ENCODE data around the gene ZFYVE27. TPM values are rescaled to one million over a fixed set of nuclear protein-coding genes. Genes with fewer than 3 reads are reported as not detected.

Gene ZFYVE27
- total RNA-seq, 1 experiment from 2014 or later: 26.0 TPM

DNA sequence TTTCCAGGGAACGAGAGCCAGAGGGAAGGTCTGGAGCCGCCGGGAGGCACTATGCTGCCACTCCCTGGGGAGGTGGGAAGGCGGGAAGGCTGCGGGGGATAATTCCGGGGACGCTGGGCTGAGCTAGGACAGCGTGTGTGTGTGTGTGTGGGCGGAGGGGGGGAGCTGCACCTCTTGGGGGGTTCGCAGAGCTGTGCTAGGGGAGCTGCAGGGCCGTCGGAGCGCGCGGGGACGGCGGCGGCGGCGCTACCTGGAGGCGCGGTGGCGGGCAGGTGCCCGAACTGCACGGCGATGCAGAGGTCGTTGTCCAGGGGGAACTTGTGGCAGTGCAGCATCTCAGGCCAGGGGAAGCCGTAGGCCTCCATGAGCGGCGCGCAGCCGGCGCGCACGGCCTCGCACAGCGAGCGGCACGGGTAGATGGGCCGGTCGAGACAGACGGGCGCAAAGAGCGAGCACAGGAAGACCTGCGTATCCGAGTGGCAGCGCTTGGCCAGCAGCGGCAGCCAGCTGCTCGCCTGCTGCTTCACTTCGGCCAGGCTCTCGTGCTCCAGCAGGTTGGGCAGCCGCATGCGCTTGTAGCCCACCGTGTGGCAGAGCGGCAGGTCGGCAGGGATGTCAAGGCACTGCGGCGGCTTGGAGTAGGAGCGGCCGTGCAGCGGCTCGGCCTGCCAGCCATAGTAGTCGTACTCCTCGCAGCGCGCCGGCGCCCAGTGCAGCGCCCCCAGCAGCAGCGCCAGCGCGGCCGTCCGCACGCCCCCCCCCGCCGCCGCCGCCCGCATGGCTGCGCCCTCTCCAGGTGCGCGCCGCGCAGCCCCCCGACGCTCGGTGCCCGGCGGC, 34.3 kb downstream of the ZFYVE27 start (continued):
- TF ChIP-seq, protein P1, sequence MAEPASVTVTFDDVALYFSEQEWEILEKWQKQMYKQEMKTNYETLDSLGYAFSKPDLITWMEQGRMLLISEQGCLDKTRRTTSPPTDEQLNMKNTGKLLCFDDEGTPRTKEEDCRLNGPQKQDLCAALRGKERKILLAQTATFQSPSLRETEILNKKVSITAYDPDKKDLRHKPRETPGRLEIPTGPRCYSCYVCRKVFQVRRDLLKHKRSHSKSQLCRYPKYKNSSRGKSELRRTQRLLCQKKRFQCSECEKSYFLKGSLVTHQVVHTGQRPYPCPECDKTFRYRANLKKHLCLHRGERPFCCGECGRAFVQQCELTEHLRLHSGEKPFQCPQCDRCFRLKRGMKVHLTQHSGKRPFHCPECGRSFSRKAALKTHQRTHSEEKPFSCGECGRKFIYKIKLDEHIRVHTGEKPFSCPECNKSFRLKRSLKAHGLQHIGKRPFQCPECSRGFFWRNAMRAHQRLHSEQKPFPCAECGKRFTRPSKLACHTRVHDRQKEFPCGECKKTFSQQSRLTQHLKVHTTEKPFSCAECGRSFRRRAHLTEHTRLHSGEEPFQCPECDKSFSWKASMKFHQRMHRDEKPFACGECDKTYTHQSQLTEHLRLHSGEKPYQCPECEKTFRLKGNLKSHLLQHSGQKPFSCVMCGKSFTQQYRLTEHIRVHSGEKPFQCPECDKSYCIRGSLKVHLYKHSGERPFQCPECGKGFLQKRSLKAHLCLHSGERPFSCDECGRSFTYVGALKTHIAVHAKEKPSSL (CRISPR knock-in tag; conservative IDR thresholded peaks at IDR 0.05): no peak
- no peak for TF ChIP-seq ATF6 (CRISPR knock-in tag; IDR thresholded peaks at IDR 0.05)
- TF ChIP-seq, protein P2, sequence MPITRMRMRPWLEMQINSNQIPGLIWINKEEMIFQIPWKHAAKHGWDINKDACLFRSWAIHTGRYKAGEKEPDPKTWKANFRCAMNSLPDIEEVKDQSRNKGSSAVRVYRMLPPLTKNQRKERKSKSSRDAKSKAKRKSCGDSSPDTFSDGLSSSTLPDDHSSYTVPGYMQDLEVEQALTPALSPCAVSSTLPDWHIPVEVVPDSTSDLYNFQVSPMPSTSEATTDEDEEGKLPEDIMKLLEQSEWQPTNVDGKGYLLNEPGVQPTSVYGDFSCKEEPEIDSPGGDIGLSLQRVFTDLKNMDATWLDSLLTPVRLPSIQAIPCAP (CRISPR knock-in tag; IDR thresholded peaks at IDR 0.05): no peak
- TF ChIP-seq ZNF219 (CRISPR knock-in tag; IDR thresholded peaks at IDR 0.05; ENCODE audit: borderline replicate concordance): no peak
- TF ChIP-seq ZNF138 (CRISPR knock-in tag; conservative IDR thresholded peaks at IDR 0.05): 0 out of 2 replicates have a peak, but pooled peaks have one; percentile 57
- TF ChIP-seq ETV6 (CRISPR knock-in tag; IDR thresholded peaks at IDR 0.05): peak; percentile 21; the same call in 1 of the 2 replicates
- no peak for TF ChIP-seq ATF3 (CRISPR knock-in tag; conservative IDR thresholded peaks at IDR 0.05)
- no peak for TF ChIP-seq NR2C2 (CRISPR knock-in tag; IDR thresholded peaks at IDR 0.05)
- TF ChIP-seq PRRX2 (CRISPR knock-in tag; IDR thresholded peaks at IDR 0.05): no peak
- no peak for TF ChIP-seq ZNF232 (CRISPR knock-in tag; IDR thresholded peaks at IDR 0.05)
- no peak for TF ChIP-seq GTF2I (CRISPR knock-in tag; conservative IDR thresholded peaks at IDR 0.05)
- TF ChIP-seq JUN (CRISPR knock-in tag; IDR thresholded peaks at IDR 0.05): peak; percentile 26; the same call in 1 of the 2 replicates
- TF ChIP-seq ZNF416 (CRISPR knock-in tag; IDR thresholded peaks at IDR 0.05): no peak
- no peak for TF ChIP-seq SOX15 (CRISPR knock-in tag; IDR thresholded peaks at IDR 0.05)
- peak; percentile 64; the same call in 1 of the 2 replicates for TF ChIP-seq MAX (CRISPR knock-in tag; IDR thresholded peaks at IDR 0.05)
- TF ChIP-seq, protein P3, sequence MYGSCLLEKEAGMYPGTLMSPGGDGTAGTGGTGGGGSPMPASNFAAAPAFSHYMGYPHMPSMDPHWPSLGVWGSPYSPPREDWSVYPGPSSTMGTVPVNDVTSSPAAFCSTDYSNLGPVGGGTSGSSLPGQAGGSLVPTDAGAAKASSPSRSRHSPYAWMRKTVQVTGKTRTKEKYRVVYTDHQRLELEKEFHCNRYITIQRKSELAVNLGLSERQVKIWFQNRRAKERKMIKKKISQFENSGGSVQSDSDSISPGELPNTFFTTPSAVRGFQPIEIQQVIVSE (CRISPR knock-in tag; IDR thresholded peaks at IDR 0.05; ENCODE audit: borderline replicate concordance): no peak
- TF ChIP-seq AR (CRISPR knock-in tag; IDR thresholded peaks at IDR 0.05): no peak
- no peak for TF ChIP-seq E2F4 (CRISPR knock-in tag; IDR thresholded peaks at IDR 0.05; ENCODE audit: borderline replicate concordance, low read depth)
- TF ChIP-seq PRDM15 (CRISPR knock-in tag; IDR thresholded peaks at IDR 0.05): no peak
- no peak for TF ChIP-seq RORB (CRISPR knock-in tag; IDR thresholded peaks at IDR 0.05)
- no peak for TF ChIP-seq ZBTB43 (CRISPR knock-in tag; IDR thresholded peaks at IDR 0.05)
- TF ChIP-seq NFE2L1 (CRISPR knock-in tag; IDR thresholded peaks at IDR 0.05): no peak; the same call in 1 of the 2 replicates
- peak; percentile 48; the same call in 1 of the 2 replicates for TF ChIP-seq CBFB (CRISPR knock-in tag; IDR thresholded peaks at IDR 0.05; ENCODE audit: low read depth)

Data from WTC11 (cell line).